ENCODE measurements around the gene COMMD2.

COMMD2 gene

GRCh38 chr3:149738876-149739275 lies 13.4 kb downstream of the COMMD2 start:
- FAIRE-seq (no peak), DNase-seq (ENCODE audit: insufficient read length, low spot score) (no peak)
- no peak for TF ChIP-seq TAF1 (IDR thresholded peaks at IDR 0.05; ENCODE audit: low read depth, low read length)
- TF ChIP-seq POLR2AphosphoS5 (IDR thresholded peaks at IDR 0.05; ENCODE audit: low read depth, low read length) = no peak
- TF ChIP-seq POLR2A (IDR thresholded peaks at IDR 0.05; ENCODE audit: low read depth, low read length) = no peak
- no peak for TF ChIP-seq SPI1 (IDR thresholded peaks at IDR 0.05; ENCODE audit: low read depth, low read length)
- no peak for TF ChIP-seq POU2F2 (IDR thresholded peaks at IDR 0.05; ENCODE audit: low read depth, low read length)
- TF ChIP-seq PAX5 (IDR thresholded peaks at IDR 0.05; ENCODE audit: insufficient read depth, low read length, severe bottlenecking) = no peak

DNA sequence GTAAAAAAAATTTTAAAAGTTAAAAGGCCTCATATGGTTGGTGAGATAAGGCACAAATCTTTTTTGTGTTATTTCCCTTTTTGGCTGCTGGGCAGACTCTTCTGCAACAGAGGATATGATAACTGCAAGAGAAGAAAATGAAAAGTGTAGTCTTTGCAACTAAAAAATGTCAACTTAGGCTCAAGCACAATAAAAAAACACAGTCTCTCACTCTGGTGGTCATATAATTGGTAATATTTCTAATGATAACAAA lies 15.4 kb downstream of the COMMD2 start:
- FAIRE-seq (no peak), DNase-seq (ENCODE audit: insufficient read length, low spot score) (no peak)
- TF ChIP-seq PAX5 (IDR thresholded peaks at IDR 0.05; ENCODE audit: insufficient read depth, low read length, severe bottlenecking) (no peak), SPI1 (IDR thresholded peaks at IDR 0.05; ENCODE audit: low read depth, low read length) (no peak), POLR2A (IDR thresholded peaks at IDR 0.05; ENCODE audit: low read depth, low read length) (no peak), POU2F2 (IDR thresholded peaks at IDR 0.05; ENCODE audit: low read depth, low read length) (no peak), TAF1 (IDR thresholded peaks at IDR 0.05; ENCODE audit: low read depth, low read length) (no peak), POLR2AphosphoS5 (IDR thresholded peaks at IDR 0.05; ENCODE audit: low read depth, low read length) (no peak)

- no peak for DNase-seq (ENCODE audit: insufficient read length, low spot score)
- TF ChIP-seq TAF1 (IDR thresholded peaks at IDR 0.05; ENCODE audit: low read depth, low read length) = no peak
- no peak for TF ChIP-seq POLR2A (IDR thresholded peaks at IDR 0.05; ENCODE audit: low read depth, low read length)
- TF ChIP-seq POU2F2 (IDR thresholded peaks at IDR 0.05; ENCODE audit: low read depth, low read length) = no peak
- TF ChIP-seq POLR2AphosphoS5 (IDR thresholded peaks at IDR 0.05; ENCODE audit: low read depth, low read length) = no peak
- no peak for TF ChIP-seq PAX5 (IDR thresholded peaks at IDR 0.05; ENCODE audit: insufficient read depth, low read length, severe bottlenecking)
- TF ChIP-seq SPI1 (IDR thresholded peaks at IDR 0.05; ENCODE audit: low read depth, low read length) = no peak
- FAIRE-seq = no peak
Measured at GRCh38 chr3:149736175-149736952, 15.9 kb downstream of the COMMD2 start.

DNA sequence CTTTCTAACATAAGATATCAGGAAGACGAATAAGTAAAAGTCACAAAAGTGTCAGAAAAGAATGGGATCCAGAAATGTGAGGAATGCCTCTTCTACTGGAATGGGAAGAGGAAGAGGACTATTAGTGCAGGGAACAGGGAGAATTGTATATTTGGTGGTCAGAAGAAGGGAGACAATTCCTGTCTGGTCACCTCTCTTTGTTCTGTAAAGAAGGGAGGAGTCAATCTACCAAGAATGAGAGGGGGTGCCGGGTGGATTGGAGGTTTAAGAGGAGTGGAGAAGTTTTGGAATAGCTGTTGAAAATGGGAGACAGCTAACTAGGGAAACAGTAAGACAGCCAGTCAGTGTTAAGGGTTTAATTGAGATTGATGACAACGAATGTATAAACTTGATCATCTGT lies 20.1 kb downstream of the COMMD2 start:
- no peak for DNase-seq (ENCODE audit: insufficient read length, low spot score)
- FAIRE-seq = no peak
- TF ChIP-seq POLR2A (IDR thresholded peaks at IDR 0.05; ENCODE audit: low read depth, low read length) (no peak), POLR2AphosphoS5 (IDR thresholded peaks at IDR 0.05; ENCODE audit: low read depth, low read length) (no peak)

GRCh38 chr3:149727656-149728055 lies 24.6 kb downstream of the COMMD2 start:
- FAIRE-seq (no peak), DNase-seq (ENCODE audit: insufficient read length, low spot score) (no peak)
- TF ChIP-seq POLR2AphosphoS5 (IDR thresholded peaks at IDR 0.05; ENCODE audit: low read depth, low read length) = no peak
- no peak for TF ChIP-seq POLR2A (IDR thresholded peaks at IDR 0.05; ENCODE audit: low read depth, low read length)
- no peak for TF ChIP-seq TAF1 (IDR thresholded peaks at IDR 0.05; ENCODE audit: low read depth, low read length)
- no peak for TF ChIP-seq POU2F2 (IDR thresholded peaks at IDR 0.05; ENCODE audit: low read depth, low read length)
- TF ChIP-seq PAX5 (IDR thresholded peaks at IDR 0.05; ENCODE audit: insufficient read depth, low read length, severe bottlenecking) = no peak
- TF ChIP-seq SPI1 (IDR thresholded peaks at IDR 0.05; ENCODE audit: low read depth, low read length) = no peak

DNA sequence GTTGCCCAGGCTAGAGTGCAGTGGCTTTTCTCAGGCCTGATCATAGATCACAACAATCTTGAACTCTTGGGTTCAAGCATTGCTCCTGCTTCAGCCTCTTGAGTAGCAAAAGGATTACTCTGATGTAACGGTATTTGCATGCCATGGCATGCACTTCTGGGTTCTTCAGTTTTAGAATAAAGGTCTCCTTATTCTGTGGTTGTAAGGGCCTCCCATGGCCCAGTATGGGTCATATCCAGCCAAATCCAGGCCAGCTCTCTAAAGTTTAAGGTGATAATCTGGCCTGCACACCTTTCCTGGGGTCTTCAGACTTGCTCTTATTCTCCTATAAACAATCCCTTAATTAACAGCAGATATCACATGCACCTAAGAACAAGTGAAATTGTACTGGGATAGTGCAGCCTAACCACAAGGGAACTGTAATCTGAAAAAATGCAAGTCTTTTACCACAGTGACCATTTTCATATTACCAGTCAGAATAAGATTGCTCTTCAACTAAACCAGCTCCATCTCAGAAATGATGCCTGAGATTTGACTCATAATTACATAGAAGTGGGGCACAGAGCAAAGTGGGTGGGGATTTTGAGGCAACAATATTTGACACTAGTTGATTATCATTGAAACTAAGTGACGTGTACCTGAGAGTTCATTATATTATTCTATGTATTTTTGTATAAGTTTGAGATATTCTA lies 25.4 kb downstream of the COMMD2 start:
- no peak for DNase-seq (ENCODE audit: insufficient read length, low spot score)
- TF ChIP-seq POU2F2 (IDR thresholded peaks at IDR 0.05; ENCODE audit: low read depth, low read length) = no peak
- no peak for TF ChIP-seq TAF1 (IDR thresholded peaks at IDR 0.05; ENCODE audit: low read depth, low read length)
- TF ChIP-seq PAX5 (IDR thresholded peaks at IDR 0.05; ENCODE audit: insufficient read depth, low read length, severe bottlenecking) = no peak
- FAIRE-seq = no peak

- no peak for DNase-seq (ENCODE audit: insufficient read length, low spot score)
- no peak for TF ChIP-seq POLR2AphosphoS5 (IDR thresholded peaks at IDR 0.05; ENCODE audit: low read depth, low read length)
- no peak for TF ChIP-seq PAX5 (IDR thresholded peaks at IDR 0.05; ENCODE audit: insufficient read depth, low read length, severe bottlenecking)
- TF ChIP-seq POU2F2 (IDR thresholded peaks at IDR 0.05; ENCODE audit: low read depth, low read length) = no peak
- FAIRE-seq = no peak
Measured at GRCh38 chr3:149723781-149724180, 28.5 kb downstream of the COMMD2 start.

- no peak for TF ChIP-seq PAX5 (IDR thresholded peaks at IDR 0.05; ENCODE audit: insufficient read depth, low read length, severe bottlenecking)
- FAIRE-seq (no peak), DNase-seq (ENCODE audit: insufficient read length, low spot score) (no peak)
Measured at GRCh38 chr3:149720918-149721317, 31.4 kb downstream of the COMMD2 start.

GRCh38 chr3:149717391-149718056 lies 34.8 kb downstream of the COMMD2 start:
- TF ChIP-seq POU2F2 (IDR thresholded peaks at IDR 0.05; ENCODE audit: low read depth, low read length) (no peak), POLR2A (IDR thresholded peaks at IDR 0.05; ENCODE audit: low read depth, low read length) (no peak), PAX5 (IDR thresholded peaks at IDR 0.05; ENCODE audit: insufficient read depth, low read length, severe bottlenecking) (no peak), TAF1 (IDR thresholded peaks at IDR 0.05; ENCODE audit: low read depth, low read length) (no peak), POLR2AphosphoS5 (IDR thresholded peaks at IDR 0.05; ENCODE audit: low read depth, low read length) (no peak), SPI1 (IDR thresholded peaks at IDR 0.05; ENCODE audit: low read depth, low read length) (no peak)
- peak; percentile 80 for FAIRE-seq
- DNase-seq (ENCODE audit: insufficient read length, low spot score) = no peak

DNA sequence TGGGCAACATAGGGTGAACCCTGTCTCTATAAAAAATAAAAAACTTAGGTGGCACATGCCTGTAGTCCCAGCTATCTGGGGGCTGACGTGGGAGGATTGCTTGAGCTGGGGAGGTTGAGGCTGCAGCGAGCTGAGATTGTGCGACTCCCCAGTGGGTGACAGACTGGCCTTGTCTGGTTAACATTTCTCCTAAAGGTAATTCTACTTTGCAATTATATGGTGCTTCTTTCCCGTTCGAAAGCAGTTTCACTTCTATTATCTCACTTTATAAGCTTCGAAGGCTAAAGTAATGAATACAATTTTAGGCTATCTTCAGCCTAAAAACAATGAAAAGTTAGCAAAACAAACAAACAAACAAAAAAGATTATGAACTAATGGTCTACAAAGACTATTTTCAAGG lies 35.3 kb downstream of the COMMD2 start:
- TF ChIP-seq POU2F2 (IDR thresholded peaks at IDR 0.05; ENCODE audit: low read depth, low read length) = no peak
- no peak for TF ChIP-seq POLR2A (IDR thresholded peaks at IDR 0.05; ENCODE audit: low read depth, low read length)
- no peak for TF ChIP-seq POLR2AphosphoS5 (IDR thresholded peaks at IDR 0.05; ENCODE audit: low read depth, low read length)
- TF ChIP-seq PAX5 (IDR thresholded peaks at IDR 0.05; ENCODE audit: insufficient read depth, low read length, severe bottlenecking) = no peak
- TF ChIP-seq SPI1 (IDR thresholded peaks at IDR 0.05; ENCODE audit: low read depth, low read length) = no peak
- no peak for TF ChIP-seq TAF1 (IDR thresholded peaks at IDR 0.05; ENCODE audit: low read depth, low read length)
- DNase-seq (ENCODE audit: insufficient read length, low spot score) = no peak
- FAIRE-seq = no peak
